Medulla oblongata (tissue), 1 donor: ENCODE data around the gene PRCC.

Experiments
- DNase-seq: peaks from one replicate; pipeline ENCODE4 v3.0.0-alpha.2; 2015; ENCODE audit errors: extremely low spot score

PRCC gene

GRCh38 chr1:156842618-156843300 is 75.4 kb downstream of the PRCC start:
- no peak for DNase-seq

- no peak for DNase-seq
Observed at GRCh38 chr1:156844102-156844501, 76.8 kb downstream of the PRCC start.

GRCh38 chr1:156844638-156845037 is 77.3 kb downstream of the PRCC start:
- no peak for DNase-seq

GRCh38 chr1:156845055-156845952 is 78.0 kb downstream of the PRCC start:
- DNase-seq: no peak

- no peak for DNase-seq
Observed at GRCh38 chr1:156845953-156846545, 78.7 kb downstream of the PRCC start.

- no peak for DNase-seq
Observed at GRCh38 chr1:156846643-156847042, 79.3 kb downstream of the PRCC start.

- no peak for DNase-seq
Observed at GRCh38 chr1:156847591-156848460, 80.5 kb downstream of the PRCC start.

GRCh38 chr1:156848461-156849150 is 81.3 kb downstream of the PRCC start:
- DNase-seq: no peak

GRCh38 chr1:156849151-156849496 is 81.8 kb downstream of the PRCC start:
- DNase-seq: no peak
